Peyer's patch (tissue), 4 donors: ENCODE measurements around the gene DRD4.

ENCODE experiments used
- POLR2A ChIP-seq, 2 donors: fragments of 450-650 bp; IDR thresholded peaks; one replicate each; pipeline ENCODE4 v1.5.1; 2017; ENCODE audit warnings: antibody characterized with exemption in 2 of 2, mild to moderate bottlenecking in 2 of 2, moderate library complexity in 2 of 2
- TF ChIP-seq, protein P1 (sequence below), 6 experiments: fragments of 450-650 bp in 4 of 6; fragments of 200-600 bp in 2 of 6; sonication (generic) in 1 of 6; IDR thresholded peaks; one replicate each; pipeline ENCODE4 v1.5.1; 2017 to 2019; ENCODE audit warnings: antibody characterized with exemption in 6 of 6, mild to moderate bottlenecking in 3 of 6, moderate library complexity in 1 of 6

DNA sequence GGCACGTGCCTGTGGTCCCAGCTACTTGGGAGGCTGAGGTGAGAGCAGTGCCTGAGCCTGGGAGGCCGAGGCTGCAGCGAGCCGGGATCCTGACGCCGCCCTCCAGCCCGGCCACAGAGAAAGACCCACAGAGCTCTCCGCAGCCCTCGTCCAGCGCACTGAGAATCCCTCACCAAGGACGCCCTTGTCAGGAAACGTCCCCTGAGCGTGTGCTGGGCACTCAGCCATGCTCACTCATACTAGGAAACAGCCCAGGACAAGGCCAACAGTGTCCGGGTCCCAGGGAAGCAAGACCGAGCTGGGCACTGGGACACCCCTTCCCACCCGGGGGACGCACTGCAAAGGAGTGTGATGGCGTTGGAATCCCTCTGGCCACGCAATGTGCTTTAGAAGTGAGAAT lies 43.4 kb downstream of the DRD4 start:
- TF ChIP-seq, protein P1, sequence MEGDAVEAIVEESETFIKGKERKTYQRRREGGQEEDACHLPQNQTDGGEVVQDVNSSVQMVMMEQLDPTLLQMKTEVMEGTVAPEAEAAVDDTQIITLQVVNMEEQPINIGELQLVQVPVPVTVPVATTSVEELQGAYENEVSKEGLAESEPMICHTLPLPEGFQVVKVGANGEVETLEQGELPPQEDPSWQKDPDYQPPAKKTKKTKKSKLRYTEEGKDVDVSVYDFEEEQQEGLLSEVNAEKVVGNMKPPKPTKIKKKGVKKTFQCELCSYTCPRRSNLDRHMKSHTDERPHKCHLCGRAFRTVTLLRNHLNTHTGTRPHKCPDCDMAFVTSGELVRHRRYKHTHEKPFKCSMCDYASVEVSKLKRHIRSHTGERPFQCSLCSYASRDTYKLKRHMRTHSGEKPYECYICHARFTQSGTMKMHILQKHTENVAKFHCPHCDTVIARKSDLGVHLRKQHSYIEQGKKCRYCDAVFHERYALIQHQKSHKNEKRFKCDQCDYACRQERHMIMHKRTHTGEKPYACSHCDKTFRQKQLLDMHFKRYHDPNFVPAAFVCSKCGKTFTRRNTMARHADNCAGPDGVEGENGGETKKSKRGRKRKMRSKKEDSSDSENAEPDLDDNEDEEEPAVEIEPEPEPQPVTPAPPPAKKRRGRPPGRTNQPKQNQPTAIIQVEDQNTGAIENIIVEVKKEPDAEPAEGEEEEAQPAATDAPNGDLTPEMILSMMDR (IDR thresholded peaks at IDR 0.05), result no peak
- TF ChIP-seq POLR2A (IDR thresholded peaks at IDR 0.05), result no peak
